IMR-90 (cell line): ENCODE results near the gene ADPGK. TPM values are rescaled to one million over a fixed set of nuclear protein-coding genes. Genes with fewer than 3 reads are reported as not detected.
"Not testable (repeated sequence)": the region's sequence is repeated elsewhere in the genome, so short reads cannot be mapped to it uniquely, and the experiment has no call there.

Source experiments
- ATAC-seq: fragments of 200-7000 bp; cut with Tn5 transposase; 2 replicates; pipeline ENCODE4 v1.9.1; 2020; ENCODE audit warnings: low read depth, mild to moderate bottlenecking, moderate library complexity
- BruUV-seq: library from RNA; stranded (reverse); fragments of 400-500 nt; replicated peaks from 2 replicates; lab custom pipeline; 2021; lab: Mats Ljungman, UMichigan
- CTCF ChIA-PET: fragments of 300-600 bp; formaldehyde crosslinking; extraction: SDS; loops from one replicate; lab custom pipeline; 2021; ENCODE audit warnings: antibody characterized with exemption; lab: Yijun Ruan, JAX
- POLR2A ChIA-PET: fragments of 300-600 bp; sonication (Branson Sonifier 250); formaldehyde crosslinking; loops from one replicate; lab custom pipeline; 2022; ENCODE audit warnings: antibody characterized with exemption; ENCODE audit not compliant: unreplicated experiment; lab: Charles Lee
- DNase-seq: peaks from one replicate; pipeline ENCODE4 v3.0.0; 2013
- H2AFZ ChIP-seq: replicated peaks from 2 replicates; pipeline ENCODE3; 2013; ENCODE audit warnings: low read length, mild to moderate bottlenecking; ENCODE audit not compliant: poor library complexity
- H2AK5ac ChIP-seq: 2 replicates; pipeline ENCODE4 v1.6.1; 2013; ENCODE audit warnings: low read depth, low read length, inconsistent platforms
- H2AK9ac ChIP-seq: replicated peaks from 2 replicates; pipeline ENCODE3; 2013; ENCODE audit warnings: mild to moderate bottlenecking, low read depth, low read length, moderate library complexity; ENCODE audit not compliant: poor library complexity
- H2BK120ac ChIP-seq: 2 replicates; pipeline ENCODE4 v1.6.1; 2013; ENCODE audit warnings: low read depth, low read length, inconsistent platforms
- H2BK15ac ChIP-seq: 3 replicates; pipeline ENCODE4 v1.6.1; 2013; ENCODE audit warnings: low read depth, low read length, inconsistent platforms
- H2BK20ac ChIP-seq: 2 replicates; pipeline ENCODE4 v1.6.1; 2013; ENCODE audit warnings: low read depth, mild to moderate bottlenecking, inconsistent platforms, low read length, moderate library complexity
- H2BK5ac ChIP-seq: 2 replicates; pipeline ENCODE4 v1.6.1; 2013; ENCODE audit warnings: mild to moderate bottlenecking, low read depth, low read length, inconsistent platforms; ENCODE audit not compliant: poor library complexity, severe bottlenecking
- H3K14ac ChIP-seq: replicated peaks from 2 replicates; pipeline ENCODE4 v1.6.1; 2013; ENCODE audit warnings: low read depth, low read length, inconsistent platforms
- H3K18ac ChIP-seq: 2 replicates; pipeline ENCODE4 v1.6.1; 2013; ENCODE audit warnings: low read depth, low read length, control low read depth
- H3K23ac ChIP-seq: 2 replicates; pipeline ENCODE4 v1.6.1; 2013; ENCODE audit warnings: low read depth, low read length, inconsistent platforms
- H3K27ac ChIP-seq: 2 replicates; pipeline ENCODE4 v1.5.1; 2013; ENCODE audit warnings: mild to moderate bottlenecking, control low read depth, low read length; ENCODE audit not compliant: insufficient read depth
- H3K27me3 ChIP-seq: 2 replicates; pipeline ENCODE4 v1.6.1; 2013; ENCODE audit warnings: low read length; ENCODE audit not compliant: control insufficient read depth, insufficient read depth
- H3K36me3 ChIP-seq: 2 replicates; pipeline ENCODE4 v1.6.1; 2013; ENCODE audit warnings: low read length, mixed read lengths; ENCODE audit not compliant: control insufficient read depth, insufficient read depth
- H3K4ac ChIP-seq: 2 replicates; pipeline ENCODE4 v1.6.1; 2013; ENCODE audit warnings: low read depth, low read length, inconsistent platforms
- H3K4me1 ChIP-seq: 2 replicates; pipeline ENCODE4 v1.6.1; 2013; ENCODE audit warnings: low read length, mixed read lengths; ENCODE audit not compliant: control insufficient read depth, insufficient read depth
- H3K4me2 ChIP-seq: 2 replicates; pipeline ENCODE4 v1.6.1; 2013; ENCODE audit warnings: low read depth, mild to moderate bottlenecking, control low read depth, low read length, moderate library complexity
- H3K4me3 ChIP-seq: 2 replicates; pipeline ENCODE4 v1.5.1; 2013; ENCODE audit warnings: low read depth, mild to moderate bottlenecking, control low read depth, low read length, moderate library complexity; ENCODE audit not compliant: insufficient read depth
- H3K56ac ChIP-seq: 2 replicates; pipeline ENCODE4 v1.6.1; 2013; ENCODE audit warnings: low read length, inconsistent platforms; ENCODE audit not compliant: insufficient read depth; ENCODE audit errors: extremely low read depth
- H3K79me1 ChIP-seq, 2 experiments: 2 replicates each; pipeline ENCODE4 v1.6.1; 2013; ENCODE audit warnings: low read length in 2 of 2, inconsistent platforms in 1 of 2, low read depth in 1 of 2
- H3K9ac ChIP-seq: 2 replicates; pipeline ENCODE4 v1.6.1; 2013; ENCODE audit warnings: low read depth, low read length, control low read depth
- H3K9me1 ChIP-seq: 2 replicates; pipeline ENCODE4 v1.6.1; 2013; ENCODE audit warnings: low read length, inconsistent platforms; ENCODE audit not compliant: insufficient read depth
- H3K9me3 ChIP-seq: 2 replicates; pipeline ENCODE4 v1.6.1; 2013; ENCODE audit warnings: low read length; ENCODE audit not compliant: control insufficient read depth, insufficient read depth
- H4K20me1 ChIP-seq: 2 replicates; pipeline ENCODE4 v1.6.1; 2013; ENCODE audit warnings: low read length, inconsistent platforms; ENCODE audit not compliant: insufficient read depth
- H4K5ac ChIP-seq: 2 replicates; pipeline ENCODE4 v1.6.1; 2013; ENCODE audit warnings: mild to moderate bottlenecking, low read depth, low read length, control low read depth
- H4K8ac ChIP-seq, 2 experiments: 2 replicates each; pipeline ENCODE4 v1.6.1; 2013; ENCODE audit warnings: low read depth in 2 of 2, low read length in 2 of 2, control low read depth in 1 of 2, inconsistent platforms in 1 of 2
- H4K91ac ChIP-seq: 2 replicates; pipeline ENCODE4 v1.6.1; 2013; ENCODE audit warnings: low read depth, low read length, inconsistent platforms; ENCODE audit not compliant: insufficient read depth
- WGBS, 2 experiments: methylation state at CpG; one replicate each; pipeline versions ENCODE4 v1.1.5 to v1.1.7; 2013; ENCODE audit warnings: missing lambda C conversion rate in 2 of 2; ENCODE audit not compliant: insufficient read length in 1 of 2; ENCODE audit errors: extremely low coverage in 2 of 2; 5-methylcytosine and 5-hydroxymethylcytosine counted together
- dilution Hi-C: fragments of 300-500 bp; cut with HindIII; formaldehyde crosslinking; loops from one replicate; pipeline ENCODE4 v1.14.3; 2018; ENCODE audit warnings: low sequenced_read_pairs; ENCODE audit not compliant: unreplicated experiment
- in situ Hi-C: fragments of 300-500 bp; cut with MboI; formaldehyde crosslinking; loops from 3 replicates; pipeline ENCODE4 v1.14.3; 2019; ENCODE audit warnings: low sequenced_read_pairs, inconsistent platforms, mixed read lengths
- intact Hi-C: fragments of 100-400 bp; cut with micrococcal nuclease; formaldehyde crosslinking; loops from 2 replicates; pipeline ENCODE4 v1.10.0; 2022
- polyA plus RNA-seq, 3 experiments: library from polyadenylated mRNA; depleted of rRNA; stranded (reverse); fragments of >200 nt; gene quantifications; 2 replicates each; pipeline ENCODE4 v1.2.3, GENCODE V29; 2012; ENCODE audit warnings: low replicate concordance in 1 of 3
- total RNA-seq: library from RNA; depleted of rRNA; stranded (reverse); fragments of >200 nt; gene quantifications from 2 replicates; pipeline ENCODE4 v1.2.3, GENCODE V29; 2012

ADPGK gene
- total and polyA plus RNA-seq, 2 of the 4 experiments (the other 2 are of a cell fraction) = 53.2 to 62.8 TPM

DNA sequence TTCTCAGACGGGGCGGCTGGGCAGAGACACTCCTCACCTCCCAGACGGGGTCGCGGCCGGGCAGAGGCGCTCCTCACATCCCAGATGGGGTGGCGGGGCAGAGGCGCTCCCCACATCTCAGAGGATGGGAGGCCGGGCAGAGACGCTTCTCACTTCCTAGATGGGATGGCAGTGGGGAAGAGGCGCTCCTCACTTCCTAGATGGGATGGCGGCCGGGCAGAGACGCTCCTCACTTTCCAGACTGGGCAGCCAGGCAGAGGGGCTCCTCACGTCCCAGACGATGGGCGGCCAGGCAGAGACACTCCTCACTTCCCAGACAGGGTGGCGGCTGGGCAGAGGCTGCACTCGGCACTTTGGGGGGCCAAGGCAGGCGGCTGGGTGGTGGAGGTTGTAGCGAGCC lies 23.8 kb upstream of the ADPGK start:
- POLR2A ChIA-PET, H2BK5ac ChIP-seq, H3K14ac ChIP-seq, H2AK9ac ChIP-seq, H3K4me1 ChIP-seq, H3K4me3 ChIP-seq, intact Hi-C loops, H2BK20ac ChIP-seq, H3K18ac ChIP-seq, H3K36me3 ChIP-seq, H3K9me3 ChIP-seq, H2AK5ac ChIP-seq, H2AFZ ChIP-seq, ATAC-seq, H3K9me1 ChIP-seq, H3K56ac ChIP-seq, H4K5ac ChIP-seq, H3K27ac ChIP-seq, BruUV-seq, H3K9ac ChIP-seq, H4K91ac ChIP-seq, H3K4ac ChIP-seq, dilution Hi-C loops, H3K79me1 ChIP-seq, in situ Hi-C loops, H2BK120ac ChIP-seq, H4K8ac ChIP-seq, H4K20me1 ChIP-seq, H2BK15ac ChIP-seq, CTCF ChIA-PET, H3K4me2 ChIP-seq, H3K23ac ChIP-seq, DNase-seq: not testable (repeated sequence)
- peaks cover 25% of the 10 kb centered on the region for H3K27me3 ChIP-seq
- WGBS, 2 experiments = no CpG with 5 or more reads among the region's 22 CpGs
